ENCODE data around the gene SUSD2.

SUSD2 gene

DNA sequence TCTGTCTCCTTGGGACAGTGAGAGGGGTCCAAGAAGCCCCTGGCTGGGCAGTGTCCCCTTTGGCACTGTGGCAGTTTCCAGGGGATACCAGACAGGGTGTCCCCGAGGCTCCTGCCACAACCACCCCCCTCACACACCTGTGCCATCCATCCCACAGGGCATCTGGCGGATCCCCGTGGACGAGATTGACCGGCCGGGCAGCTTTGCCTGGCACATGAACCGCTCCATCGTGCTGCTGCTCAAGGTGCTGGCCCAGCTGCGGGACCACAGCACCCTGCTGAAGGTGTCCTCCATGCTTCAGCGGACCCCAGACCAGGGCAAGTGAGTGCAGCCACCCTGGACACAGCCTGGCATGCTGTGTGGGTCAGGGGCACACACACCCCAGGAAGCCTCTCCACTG is 17.0 kb upstream of the SUSD2 start:
- TF ChIP-seq, protein P1, sequence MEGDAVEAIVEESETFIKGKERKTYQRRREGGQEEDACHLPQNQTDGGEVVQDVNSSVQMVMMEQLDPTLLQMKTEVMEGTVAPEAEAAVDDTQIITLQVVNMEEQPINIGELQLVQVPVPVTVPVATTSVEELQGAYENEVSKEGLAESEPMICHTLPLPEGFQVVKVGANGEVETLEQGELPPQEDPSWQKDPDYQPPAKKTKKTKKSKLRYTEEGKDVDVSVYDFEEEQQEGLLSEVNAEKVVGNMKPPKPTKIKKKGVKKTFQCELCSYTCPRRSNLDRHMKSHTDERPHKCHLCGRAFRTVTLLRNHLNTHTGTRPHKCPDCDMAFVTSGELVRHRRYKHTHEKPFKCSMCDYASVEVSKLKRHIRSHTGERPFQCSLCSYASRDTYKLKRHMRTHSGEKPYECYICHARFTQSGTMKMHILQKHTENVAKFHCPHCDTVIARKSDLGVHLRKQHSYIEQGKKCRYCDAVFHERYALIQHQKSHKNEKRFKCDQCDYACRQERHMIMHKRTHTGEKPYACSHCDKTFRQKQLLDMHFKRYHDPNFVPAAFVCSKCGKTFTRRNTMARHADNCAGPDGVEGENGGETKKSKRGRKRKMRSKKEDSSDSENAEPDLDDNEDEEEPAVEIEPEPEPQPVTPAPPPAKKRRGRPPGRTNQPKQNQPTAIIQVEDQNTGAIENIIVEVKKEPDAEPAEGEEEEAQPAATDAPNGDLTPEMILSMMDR (IDR thresholded peaks at IDR 0.05; ENCODE audit: low read depth, low read length, missing control alignments), result no peak
- no peak for DNase-seq (ENCODE audit: extremely low read depth, low read depth)
- no peak overlapping the region for H3K4me3 ChIP-seq (replicated peaks; ENCODE audit: low read depth, low read length)

GRCh38 chr22:24164940-24165339 is 16.3 kb upstream of the SUSD2 start:
- H3K4me3 ChIP-seq (replicated peaks; ENCODE audit: low read depth, low read length), result no peak overlapping the region
- DNase-seq (ENCODE audit: extremely low read depth, low read depth), result no peak
- TF ChIP-seq, protein P1 (IDR thresholded peaks at IDR 0.05; ENCODE audit: low read depth, low read length, missing control alignments), result no peak

GRCh38 chr22:24165673-24166072 is 15.6 kb upstream of the SUSD2 start:
- TF ChIP-seq, protein P1 (IDR thresholded peaks at IDR 0.05; ENCODE audit: low read depth, low read length, missing control alignments), result no peak
- no peak overlapping the region for H3K4me3 ChIP-seq (replicated peaks; ENCODE audit: low read depth, low read length)
- DNase-seq (ENCODE audit: extremely low read depth, low read depth), result no peak

GRCh38 chr22:24166811-24167210 is 14.5 kb upstream of the SUSD2 start:
- DNase-seq (ENCODE audit: extremely low read depth, low read depth), result no peak
- TF ChIP-seq, protein P1 (IDR thresholded peaks at IDR 0.05; ENCODE audit: low read depth, low read length, missing control alignments), result no peak
- no peak overlapping the region for H3K4me3 ChIP-seq (replicated peaks; ENCODE audit: low read depth, low read length)

DNA sequence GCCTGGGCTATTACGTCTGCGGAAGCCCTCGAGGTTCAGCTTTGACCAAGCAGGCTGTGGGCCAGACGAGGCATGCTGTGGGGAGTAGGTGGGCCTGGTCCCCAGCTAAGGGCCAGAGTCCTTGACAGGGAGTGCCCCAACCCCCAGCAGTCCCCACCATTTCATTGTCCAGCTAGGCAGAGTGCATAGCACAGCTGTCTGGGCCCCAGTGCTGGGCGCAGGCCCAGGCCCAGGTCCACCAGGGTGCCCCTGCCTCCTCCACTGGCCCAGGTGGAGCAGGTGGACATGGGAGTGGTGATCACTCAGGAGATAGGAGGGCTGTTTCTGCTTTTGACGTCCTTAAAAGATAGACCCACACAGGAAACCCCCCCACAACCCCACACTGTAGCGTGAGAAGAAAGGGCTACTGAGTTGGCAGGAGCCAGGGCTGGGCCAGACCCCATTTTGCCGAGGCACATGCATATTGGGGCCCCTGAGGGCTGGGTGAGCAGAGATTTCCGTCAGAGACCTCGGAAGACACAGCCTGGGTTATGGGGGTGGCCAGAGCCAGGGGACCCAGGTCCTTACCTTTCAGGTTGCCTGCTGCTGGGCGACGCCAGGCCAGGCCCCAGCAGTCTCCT is 11.7 kb upstream of the SUSD2 start:
- no peak for DNase-seq (ENCODE audit: extremely low read depth, low read depth)
- TF ChIP-seq, protein P1 (IDR thresholded peaks at IDR 0.05; ENCODE audit: low read depth, low read length, missing control alignments), result no peak
- no peak overlapping the region for H3K4me3 ChIP-seq (replicated peaks; ENCODE audit: low read depth, low read length)

GRCh38 chr22:24170188-24170587 is 11.1 kb upstream of the SUSD2 start:
- H3K4me3 ChIP-seq (replicated peaks; ENCODE audit: low read depth, low read length), result no peak overlapping the region
- no peak for DNase-seq (ENCODE audit: extremely low read depth, low read depth)
- TF ChIP-seq, protein P1 (IDR thresholded peaks at IDR 0.05; ENCODE audit: low read depth, low read length, missing control alignments), result no peak

DNA sequence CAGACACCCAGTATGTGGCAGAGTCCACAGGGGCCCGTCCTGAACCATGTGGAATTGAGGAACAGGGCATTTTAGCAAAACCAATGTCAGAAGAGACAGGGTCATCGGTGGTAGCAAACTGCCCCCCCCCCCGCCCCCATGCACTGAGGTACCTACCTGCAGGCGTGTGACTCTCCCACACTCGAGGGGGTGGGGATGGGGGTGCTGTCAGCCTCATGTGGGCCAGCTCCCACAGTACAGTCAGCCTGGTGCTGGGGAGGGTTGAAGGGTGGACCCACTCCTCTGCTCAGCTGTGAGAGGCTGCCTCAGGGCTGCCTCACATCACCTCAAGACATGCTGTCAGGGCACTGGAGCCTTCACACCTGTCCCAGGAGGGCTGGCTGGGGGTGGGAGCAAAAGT is 10.7 kb upstream of the SUSD2 start:
- no peak overlapping the region for H3K4me3 ChIP-seq (replicated peaks; ENCODE audit: low read depth, low read length)
- TF ChIP-seq, protein P1 (IDR thresholded peaks at IDR 0.05; ENCODE audit: low read depth, low read length, missing control alignments), result no peak
- no peak for DNase-seq (ENCODE audit: extremely low read depth, low read depth)

Data from HFF-Myc (cell line).